Middle frontal gyrus (tissue), 1 donor: ENCODE results near the gene HSPA12A.

ENCODE experiments used
- DNase-seq: peaks from one replicate; pipeline ENCODE4 v3.0.0-alpha.2; 2015; ENCODE audit warnings: low spot score; ENCODE audit errors: extremely low spot score

HSPA12A gene

GRCh38 chr10:116742367-116743265 is at the start of gene HSPA12A:
Gene HSPA12A (minus strand): TSS chr10:116742566. CDS start chr10:116742469, 97 bp downstream.
- peak; percentile 60 for DNase-seq

DNA sequence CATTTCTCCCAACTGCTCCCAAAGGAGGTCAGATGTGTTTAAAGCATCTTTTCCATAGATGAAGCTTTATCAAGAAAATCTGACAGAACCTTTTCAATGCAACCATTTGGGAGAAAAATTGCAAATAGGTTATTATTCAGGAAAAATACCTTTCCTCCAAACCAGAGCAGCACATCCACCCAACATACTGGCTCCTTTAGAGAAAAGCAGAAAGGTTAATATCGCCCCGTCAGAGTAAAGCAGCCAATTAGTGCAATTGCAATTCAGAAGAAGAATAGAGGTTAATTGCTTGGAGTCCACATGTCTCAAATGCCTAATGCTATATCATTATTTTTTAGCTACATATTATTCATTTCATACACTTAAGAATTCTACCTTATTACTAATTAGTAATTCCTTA is 48.9 kb upstream of the HSPA12A start:
- no peak for DNase-seq

- DNase-seq = peak; percentile 62
Measured at GRCh38 chr10:116787893-116788665, 45.7 kb upstream of the HSPA12A start.

DNA sequence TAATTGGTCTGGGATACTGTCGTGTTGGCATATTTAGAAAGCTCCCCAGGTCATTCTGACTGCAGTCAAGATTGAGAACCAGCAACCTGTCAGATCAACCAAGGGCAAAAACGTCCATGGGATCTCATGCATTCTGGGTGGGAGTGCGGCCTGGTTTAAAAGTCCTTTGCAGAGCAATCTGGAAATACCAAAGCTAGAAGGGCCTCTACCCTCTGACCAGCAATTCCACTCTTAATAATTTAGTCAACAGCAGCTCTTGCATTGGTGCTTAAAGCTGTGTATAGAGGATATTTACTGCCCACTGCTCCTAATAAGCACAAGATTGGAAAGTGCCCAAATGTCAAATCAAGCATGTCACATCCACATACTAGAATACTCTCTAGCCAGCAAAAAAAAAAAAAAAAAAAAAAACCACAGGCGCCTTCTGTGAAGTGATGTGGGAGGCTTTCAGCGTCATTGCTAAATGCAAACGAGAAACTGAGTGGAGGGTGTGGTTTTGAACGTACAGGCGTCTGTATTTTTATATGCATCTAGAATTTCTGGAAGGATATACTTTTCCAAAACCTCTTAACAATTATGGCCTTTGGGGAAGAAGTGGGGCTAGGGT is 44.8 kb upstream of the HSPA12A start:
- DNase-seq = no peak

- no peak for DNase-seq
Measured at GRCh38 chr10:116785867-116786266, 43.5 kb upstream of the HSPA12A start.

- DNase-seq = no peak
Measured at GRCh38 chr10:116785282-116785681, 42.9 kb upstream of the HSPA12A start.

GRCh38 chr10:116784651-116785050 is 42.3 kb upstream of the HSPA12A start:
- DNase-seq = no peak

DNA sequence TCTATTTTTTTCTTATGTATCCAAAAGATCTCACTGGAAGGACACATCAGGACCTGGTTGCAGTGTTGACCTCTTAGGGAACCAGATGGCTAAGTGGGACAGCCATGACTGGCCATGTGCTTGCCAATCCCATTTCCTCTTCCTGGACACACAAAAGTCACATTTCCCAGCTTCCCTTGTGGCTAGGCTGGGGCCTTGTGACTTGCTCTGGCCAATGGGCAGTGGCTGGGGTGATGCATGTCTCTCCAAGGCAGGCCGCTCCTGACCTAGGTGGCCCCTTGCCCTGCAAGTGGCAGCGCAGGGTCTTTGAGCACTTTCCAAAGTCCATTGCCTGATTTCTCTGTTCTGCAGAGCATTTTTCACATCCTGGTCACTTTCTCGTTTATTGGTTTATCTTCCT is 41.7 kb upstream of the HSPA12A start:
- no peak for DNase-seq

DNA sequence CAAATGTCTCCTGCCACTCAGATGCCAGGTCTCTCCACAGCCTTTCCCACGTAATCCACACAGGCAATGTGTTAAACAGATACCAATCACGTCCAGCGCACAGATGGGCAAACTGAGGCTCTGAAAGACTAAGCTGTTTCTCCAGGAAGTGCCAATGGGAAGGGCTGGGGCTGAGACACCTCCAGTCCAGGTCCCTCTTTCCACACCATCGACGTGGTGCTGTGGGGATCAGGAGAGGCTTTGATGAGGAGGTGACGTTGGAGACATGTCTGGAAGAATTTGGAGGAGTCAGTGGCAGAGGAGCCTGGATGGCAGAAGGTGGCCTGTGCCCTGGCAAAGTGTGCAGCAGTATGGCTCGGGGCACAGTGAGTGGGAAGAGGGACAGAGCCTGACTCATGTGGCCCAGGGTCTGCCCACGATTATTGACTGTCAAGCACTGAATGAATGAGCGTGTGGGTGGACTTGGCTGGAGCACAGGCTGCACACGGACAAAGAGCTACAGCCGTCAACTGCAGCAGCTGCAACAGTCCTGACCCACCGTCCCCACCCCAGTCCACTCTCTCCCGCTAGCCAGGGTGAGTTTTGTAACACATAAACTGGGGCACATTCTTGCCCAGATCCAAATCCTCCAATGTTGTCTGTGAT is 40.8 kb upstream of the HSPA12A start:
- no peak for DNase-seq

- no peak for DNase-seq
Measured at GRCh38 chr10:116781370-116781884, 39.1 kb upstream of the HSPA12A start.

- DNase-seq = no peak
Measured at GRCh38 chr10:116780691-116781205, 38.4 kb upstream of the HSPA12A start.

- DNase-seq = no peak
Measured at GRCh38 chr10:116779076-116779687, 36.8 kb upstream of the HSPA12A start.

GRCh38 chr10:116777006-116777405 is 34.6 kb upstream of the HSPA12A start:
- DNase-seq = no peak

DNA sequence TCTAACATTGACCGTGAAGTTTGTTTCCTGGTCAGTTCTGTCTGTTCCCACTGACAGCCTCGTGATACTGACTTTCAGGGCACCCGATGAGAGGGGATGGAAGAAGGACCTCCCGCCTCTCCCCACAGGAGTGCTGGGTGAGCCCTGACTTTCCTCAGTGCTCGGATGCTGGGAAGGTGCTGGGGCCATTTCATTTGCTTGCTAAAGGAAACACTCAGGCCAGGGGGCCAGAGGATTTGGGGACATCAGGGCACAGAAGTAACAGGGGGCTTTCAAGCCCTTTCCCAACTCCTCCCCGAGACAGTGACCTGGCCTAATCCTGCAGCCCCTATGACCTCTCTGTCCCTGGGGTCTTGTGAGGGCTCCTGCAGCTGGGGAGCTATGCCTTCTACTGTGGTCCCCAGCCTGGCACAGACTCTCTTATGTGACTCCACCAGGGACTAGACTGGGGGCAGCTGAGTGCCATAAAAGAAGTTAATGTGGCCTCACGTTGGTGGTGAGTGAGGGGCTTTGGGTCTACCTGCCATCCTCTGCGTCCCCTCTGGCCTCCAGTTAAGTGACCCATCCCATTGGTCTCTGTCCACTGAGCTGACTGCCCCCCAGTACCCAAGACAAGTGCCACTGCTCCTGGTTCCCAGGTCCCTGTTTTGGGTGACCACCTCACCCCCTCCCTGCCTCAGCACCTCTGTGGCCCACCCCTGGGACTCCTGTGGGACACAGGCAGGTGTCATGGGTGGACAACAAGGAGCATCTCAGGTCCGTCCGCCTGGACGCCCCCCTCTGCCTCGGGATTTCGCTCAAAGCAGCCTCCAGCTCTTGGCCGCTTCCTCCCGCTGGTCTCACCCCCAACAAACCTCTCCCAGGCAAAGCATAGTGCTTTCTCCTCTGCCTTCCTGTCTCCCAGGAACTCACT is 33.4 kb upstream of the HSPA12A start:
- DNase-seq = no peak

DNA sequence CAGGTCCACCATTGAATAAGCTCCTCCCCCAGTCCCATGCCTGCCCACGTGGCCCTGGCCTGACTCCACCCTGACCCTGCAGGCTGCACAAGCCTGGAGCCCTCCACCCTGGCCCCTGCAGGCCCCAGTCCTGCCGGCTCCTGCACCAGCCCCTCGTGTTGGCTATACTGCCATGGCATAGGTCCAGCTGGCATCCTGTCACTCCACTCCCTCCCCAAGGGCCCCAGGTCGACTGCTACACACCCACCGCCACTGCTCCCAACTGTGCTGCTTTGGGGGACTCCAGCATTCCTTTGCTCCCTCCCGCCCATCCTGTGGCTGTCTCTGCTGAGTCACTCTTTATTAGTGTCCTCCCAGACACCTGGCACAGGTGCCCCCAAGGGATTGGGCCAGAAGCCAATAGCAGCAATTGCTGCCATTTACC is 32.4 kb upstream of the HSPA12A start:
- no peak for DNase-seq

- no peak for DNase-seq
Measured at GRCh38 chr10:116772909-116773705, 30.7 kb upstream of the HSPA12A start.

- DNase-seq = no peak
Measured at GRCh38 chr10:116771959-116772585, 29.7 kb upstream of the HSPA12A start.
